Measurements from ENCODE around the gene HIGD1B.

HIGD1B gene

DNA sequence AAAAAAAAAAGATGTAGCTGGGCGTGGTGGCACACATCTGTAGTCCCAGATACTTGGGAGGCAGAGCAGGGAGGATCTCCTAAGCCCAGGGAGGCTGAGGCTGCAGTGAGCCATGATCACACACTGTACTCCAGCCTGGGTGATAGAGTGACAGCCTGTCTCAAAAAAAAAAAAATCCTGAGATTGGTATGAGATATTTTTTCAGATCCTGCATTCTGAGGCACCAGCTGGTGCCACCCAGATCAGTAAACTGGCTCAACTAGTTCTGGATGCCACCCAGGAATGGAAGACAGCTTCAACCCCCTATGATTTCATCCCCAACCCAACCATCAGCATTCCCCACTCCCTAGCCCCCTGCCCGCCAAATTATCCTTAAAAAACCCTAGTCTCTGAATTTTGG is 10.5 kb upstream of the HIGD1B start:
- no peak for DNase-seq (ENCODE audit: low spot score)

DNA sequence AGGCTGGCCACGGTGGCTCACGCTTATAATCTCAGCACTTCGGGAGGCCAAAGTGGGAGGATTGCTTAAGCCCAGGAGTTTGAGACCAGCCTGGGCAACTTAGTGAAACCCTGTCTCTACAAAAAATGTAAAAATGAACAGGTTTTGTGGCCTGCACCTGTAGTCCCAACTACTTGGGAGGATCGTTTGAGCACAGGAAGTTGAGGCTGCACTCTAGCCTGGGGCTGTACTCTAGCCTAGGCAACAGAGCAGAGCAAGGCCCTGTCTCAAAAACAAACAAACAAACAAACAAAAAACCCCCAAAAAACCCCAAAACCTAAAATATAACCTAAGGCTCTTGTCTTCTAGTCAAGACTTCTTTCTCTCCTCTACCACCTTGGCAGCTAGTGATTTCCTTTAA is 7.4 kb upstream of the HIGD1B start:
- no peak for DNase-seq (ENCODE audit: low spot score)

DNA sequence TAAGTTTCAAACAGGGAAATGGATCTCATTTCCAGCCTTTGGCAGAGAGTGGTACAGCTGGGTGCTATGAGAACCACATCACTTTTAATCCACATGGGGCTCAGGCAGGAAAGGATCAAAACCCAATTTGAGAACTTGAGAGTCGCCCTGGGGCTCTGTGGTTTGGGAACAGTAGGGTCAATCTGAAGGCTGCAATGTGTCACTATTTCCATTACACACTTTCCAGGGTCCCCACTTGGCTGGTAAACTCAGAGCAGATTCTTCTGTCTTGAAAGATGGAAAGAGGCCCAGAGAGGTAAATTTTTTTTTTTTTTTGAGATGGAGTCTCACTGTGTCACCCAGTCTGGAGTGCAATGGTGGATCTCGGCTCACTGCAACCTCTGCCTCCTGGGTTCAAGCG is 6.7 kb upstream of the HIGD1B start:
- DNase-seq (ENCODE audit: low spot score) = no peak

DNA sequence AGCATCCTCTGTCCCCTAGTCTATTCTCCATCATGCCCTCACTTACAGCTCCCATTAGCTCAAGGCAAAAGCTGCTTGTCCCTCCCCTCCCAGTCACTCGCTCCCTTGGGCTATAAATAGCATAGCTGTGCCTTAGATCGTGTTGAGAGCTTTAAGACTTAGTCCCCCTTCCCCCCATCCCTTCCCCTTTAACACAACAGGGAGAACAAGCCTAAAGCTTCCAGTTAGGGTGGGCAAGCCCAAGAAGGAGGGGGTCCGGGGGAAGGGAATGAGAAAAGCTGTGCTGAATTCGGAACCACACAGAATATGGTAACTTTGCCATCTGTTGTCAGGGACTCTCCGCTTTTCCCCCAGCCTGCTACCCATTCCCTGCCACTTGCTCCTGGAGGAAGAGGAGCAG is 4.9 kb upstream of the HIGD1B start:
- DNase-seq (ENCODE audit: low spot score) = no peak

DNA sequence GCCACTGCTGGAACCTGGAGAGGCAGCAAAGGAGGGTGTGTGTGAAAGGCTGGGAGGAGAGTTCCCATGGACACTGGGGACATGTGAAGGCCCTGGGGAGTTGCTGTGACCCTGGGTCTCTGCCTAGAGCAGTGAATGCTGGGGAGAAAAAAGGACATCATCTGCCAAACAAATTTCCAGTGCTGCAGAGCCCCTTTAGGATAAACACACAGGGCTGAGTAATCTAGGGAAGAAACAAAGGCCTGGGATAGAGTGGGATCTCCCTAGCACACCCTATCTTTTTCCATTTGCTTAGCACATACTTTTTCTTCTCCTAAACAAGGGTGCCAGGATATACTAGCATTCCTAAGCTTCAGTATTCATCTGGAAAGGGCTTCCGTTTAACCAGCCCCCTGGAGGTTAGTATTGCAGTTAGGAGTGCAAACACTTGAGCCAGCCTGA is 3.3 kb upstream of the HIGD1B start:
- DNase-seq (ENCODE audit: low spot score) = no peak

DNA sequence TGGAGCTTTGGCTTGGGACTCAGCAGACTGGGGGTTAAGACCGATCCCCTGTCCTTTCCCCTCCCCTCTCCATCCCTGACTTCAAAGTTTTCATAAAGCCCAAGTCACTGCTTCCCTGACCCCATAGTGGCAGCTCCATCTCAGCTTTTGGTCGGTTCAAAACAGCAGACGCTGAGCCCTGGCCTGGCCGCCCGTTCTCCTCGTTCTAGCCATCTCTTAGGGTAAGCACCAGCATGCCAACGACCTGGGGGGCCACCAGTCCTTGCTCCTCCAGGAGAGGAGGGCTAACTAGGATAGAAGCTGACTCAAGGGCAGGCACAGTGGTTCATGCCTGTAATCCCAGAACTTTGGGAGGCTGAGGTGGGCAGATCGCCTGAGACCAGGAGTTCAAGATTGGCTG is 1.5 kb upstream of the HIGD1B start:
- no peak for DNase-seq (ENCODE audit: low spot score)

DNA sequence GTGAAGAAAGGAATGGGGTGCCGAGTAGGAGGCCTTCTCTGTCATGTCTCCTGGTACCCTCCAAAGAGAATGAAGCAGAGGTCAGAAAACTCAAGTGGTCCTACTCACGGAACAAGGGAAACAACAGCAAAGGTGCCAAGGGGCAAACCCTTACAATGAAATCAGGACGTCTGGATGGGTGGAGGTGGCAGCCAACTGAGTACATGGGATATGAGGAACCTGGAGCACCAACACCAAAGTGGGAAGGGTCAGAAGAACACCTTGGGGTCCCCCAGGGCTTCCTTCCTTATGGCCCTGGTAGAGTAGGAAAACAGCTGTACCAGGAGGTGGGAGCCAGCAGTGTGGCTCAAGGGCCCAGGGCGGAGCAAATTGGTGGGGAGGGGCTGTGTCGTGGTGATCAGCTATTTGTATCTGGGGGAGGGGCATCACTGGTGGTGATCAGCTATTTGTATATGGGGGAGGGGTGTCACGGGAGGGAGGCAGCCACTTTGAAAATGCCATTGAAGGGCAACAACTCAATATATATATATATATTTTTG is 643 bp downstream of the HIGD1B start:
- DNase-seq (ENCODE audit: low spot score) = no peak

DNA sequence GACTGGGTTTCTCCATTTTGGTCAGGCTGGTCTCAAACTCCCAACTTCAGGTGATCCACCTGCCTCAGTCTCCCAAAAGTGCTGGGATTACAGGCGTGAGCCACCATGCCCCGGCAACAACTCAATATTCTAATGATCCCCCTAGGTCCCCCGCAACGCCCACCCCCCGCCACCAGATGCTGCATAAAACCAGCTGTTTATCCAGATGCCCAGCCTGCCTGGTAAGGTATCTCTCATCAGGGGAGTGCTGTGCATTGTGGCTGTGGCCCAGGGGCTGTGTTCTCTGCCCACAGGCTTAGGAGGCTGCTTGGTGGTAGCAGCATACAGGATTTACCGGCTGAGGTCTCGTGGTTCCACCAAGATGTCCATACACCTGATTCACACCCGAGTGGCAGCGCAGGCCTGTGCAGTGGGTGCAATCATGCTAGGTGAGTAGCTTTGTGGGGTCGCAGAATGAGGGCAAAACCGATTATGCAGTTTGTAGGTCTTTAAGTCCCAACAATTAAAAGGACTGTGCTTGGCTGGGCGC is 1.3 kb downstream of the HIGD1B start:
- no peak for DNase-seq (ENCODE audit: low spot score)

DNA sequence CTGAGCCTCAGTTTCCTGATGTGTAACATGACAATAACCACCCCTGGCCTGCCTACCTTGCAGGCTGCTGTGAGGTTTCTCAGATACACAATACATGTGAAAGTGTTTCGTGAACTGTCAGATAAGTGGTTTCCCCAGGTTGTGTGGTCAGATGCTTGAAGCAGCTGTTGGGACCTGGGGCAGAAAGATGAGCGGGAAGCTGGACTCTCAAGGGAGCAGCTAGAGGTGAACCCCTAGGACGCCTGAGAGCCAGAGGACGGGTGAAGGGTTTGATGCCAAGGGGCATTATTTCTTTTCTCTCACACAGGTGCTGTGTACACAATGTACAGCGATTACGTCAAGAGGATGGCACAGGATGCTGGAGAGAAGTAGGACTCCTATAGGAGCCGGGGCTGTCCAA is 2.3 kb downstream of the HIGD1B start:
- no peak for DNase-seq (ENCODE audit: low spot score)

DNA sequence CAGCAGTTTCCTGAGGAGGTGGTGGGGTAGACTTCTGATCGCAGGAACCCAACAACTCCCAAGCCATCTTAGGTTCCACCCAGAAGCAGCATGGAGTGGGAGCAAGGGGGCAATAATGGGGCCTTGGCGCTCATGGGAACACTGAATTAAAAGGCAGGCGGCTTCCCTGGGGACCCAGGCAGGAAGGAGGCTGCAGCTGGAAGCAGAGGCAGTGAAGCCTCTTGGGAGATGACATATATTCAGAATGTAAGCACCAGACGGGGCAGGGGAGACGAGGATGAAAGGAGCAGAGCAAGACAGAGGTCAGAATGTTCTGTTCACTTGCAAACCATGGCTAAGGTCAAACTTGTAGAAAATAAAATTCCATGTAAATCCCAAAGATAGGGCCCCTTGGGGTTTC is 2.9 kb downstream of the HIGD1B start:
- DNase-seq (ENCODE audit: low spot score) = no peak

DNA sequence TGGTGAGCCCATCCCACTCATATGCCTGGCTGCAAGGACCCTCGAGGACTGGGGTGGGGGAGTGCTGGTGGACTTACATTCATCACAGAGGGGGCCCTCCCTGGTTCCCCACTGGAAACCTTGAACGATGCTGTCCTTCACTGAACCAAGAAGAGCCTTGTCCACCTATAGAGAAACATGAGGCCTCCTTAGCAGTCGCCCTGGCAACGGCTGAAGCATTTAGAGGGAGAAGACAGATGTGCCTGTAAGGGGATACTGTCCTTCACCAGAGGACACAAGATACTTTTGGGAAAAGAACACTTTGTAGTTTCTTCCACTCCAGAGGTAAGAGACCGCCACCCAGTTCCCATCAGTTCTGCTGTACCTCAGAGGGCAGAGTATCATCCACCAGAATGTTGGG is 6.5 kb downstream of the HIGD1B start:
- no peak for DNase-seq (ENCODE audit: low spot score)

DNA sequence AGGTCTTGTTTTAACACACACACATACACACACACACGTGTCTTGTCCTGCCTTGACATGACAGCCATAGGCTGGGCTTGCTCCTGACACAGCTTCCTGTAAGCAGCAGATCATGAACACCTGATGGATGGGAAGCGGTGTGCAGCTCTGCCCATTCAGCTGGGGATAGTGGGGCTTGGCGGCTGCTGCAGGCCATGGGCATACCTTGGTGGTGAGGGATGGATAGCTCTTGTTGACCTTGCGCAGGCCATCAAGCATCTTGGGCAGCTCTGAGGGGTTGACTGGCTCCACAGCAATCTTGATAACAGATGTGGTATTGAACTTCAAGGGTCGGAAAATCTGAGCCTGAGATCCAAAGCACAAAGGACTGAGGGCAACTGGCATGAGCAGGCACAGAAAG is 12.0 kb downstream of the HIGD1B start:
- DNase-seq (ENCODE audit: low spot score) = no peak

DNA sequence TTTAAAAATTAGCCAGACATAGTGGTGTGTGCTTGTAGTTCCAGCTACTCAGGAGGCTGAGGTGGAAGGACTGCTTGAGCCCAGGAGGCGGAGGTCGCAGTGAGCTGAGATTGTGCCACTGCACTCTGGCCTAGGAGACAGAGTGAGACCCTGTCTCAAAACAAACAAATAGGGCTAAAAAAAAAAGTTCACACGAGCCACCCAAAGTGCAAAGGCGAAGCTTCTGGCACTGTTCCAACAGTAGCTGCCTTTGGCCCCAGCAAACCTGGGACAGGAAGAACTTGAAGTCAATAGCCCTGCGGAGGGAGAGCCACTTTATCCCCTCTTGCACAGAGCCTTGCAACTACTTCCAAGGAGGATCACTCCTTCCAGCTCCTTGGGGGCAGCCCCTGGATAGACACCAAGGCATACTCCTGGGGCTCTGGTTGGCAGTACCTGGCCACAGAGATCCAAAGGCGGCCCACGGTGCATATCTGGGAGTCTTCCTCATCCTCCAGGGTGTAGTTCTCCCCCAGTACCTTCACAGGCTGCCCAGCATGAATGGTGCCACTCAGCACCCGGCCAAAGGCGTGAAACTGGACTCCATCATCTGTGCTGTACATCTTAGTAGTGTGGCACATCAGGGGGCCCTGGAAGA is 14.7 kb downstream of the HIGD1B start:
- DNase-seq (ENCODE audit: low spot score) = no peak

DNA sequence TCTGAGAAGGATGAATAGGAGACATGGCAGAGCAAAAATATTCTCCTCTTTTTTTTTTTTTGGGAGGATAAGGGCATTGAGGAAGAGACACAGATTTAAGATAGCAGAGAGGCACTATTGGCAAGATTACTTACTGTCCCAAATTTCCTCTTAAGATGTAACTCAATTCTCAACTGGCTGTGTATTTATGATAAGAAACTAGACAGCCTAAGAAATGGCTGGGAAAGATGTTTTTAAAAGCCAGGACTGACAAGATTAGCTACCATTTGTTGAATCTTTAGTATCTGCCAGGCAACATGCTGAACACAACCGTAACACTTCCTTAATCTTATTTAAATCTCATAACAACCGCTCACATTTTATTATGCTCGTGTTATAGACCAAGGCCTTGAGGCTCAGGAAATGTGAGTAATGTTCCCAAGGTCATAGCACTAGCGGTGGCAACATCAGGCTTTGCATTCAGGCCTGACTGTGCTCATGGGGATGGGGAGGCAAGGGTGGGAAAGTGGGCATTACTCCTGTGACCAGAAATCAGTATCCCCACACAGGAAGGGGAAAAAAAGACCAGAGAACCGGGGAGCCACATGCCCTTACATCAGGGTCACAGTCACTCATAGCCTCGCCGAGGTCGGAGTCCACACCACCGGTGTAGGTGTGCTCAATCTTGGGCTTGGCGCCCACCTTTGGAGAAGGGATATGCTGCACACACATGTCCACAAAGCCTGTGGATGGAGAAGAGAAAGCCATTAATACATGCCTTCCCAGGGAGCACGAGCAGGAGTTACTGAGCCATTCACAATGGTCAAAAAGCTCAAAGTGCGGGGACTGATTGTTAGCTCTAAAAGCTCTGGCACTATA is 15.6 kb downstream of the HIGD1B start:
- no peak for DNase-seq (ENCODE audit: low spot score)

DNA sequence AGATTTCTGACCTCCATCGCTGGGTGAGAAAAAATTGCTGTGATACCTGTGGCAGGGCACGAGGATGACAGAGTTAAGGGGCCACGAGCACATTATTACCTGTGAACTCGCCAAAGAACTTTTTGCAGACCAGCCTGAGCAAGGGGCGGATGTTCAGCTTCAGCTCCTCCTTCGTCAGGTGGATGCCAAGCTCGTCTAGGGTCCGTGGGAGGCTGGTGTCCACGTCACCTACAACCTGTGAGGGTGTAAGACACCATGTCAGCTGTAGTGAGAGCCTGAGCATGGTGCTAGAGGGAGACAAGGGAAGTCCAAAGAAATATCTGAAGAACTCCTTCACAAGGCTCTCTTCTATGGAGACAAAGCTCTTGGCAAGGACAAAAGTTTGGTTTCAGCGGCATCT is 17.1 kb downstream of the HIGD1B start:
- no peak for DNase-seq (ENCODE audit: low spot score)

DNA sequence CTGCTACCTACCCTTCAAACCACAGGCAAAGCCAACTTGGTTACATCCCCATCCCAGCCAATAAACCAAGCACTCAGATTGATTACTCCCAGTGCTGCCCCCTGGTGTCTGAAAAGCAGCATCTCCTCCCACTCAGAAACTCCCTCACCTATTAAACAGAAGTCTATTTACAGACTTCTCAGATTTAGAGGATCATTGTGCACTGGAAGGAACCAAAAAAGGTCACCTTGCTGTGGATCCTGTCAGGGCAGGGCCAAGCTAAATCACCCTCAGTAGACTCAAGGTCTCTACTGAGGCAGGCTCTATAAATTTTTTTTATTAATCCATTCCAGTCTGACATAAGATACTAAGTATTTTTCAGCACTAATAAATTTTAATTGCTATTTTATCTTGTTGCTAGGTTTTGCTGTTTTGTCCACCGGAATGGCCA is 17.6 kb downstream of the HIGD1B start:
- DNase-seq (ENCODE audit: low spot score) = peak; percentile 70

DNA sequence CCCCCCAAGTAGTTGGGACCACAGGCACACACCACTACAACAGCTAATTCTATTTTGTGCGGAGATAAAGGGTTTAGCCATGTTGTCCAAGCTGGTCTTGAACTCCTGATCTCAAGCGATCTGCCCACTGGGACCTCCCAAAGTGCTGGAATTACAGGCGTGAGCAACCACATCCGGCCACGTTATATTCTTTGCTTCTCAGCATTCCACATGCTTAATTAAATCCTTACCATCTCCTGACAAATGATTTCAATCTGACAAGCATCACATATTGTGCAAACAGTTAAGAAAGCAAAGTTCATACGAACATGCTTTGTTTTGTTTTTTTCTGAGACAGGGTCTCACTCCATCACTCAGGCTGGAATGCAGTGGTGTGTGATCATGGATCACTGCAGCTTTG is 18.2 kb downstream of the HIGD1B start:
- DNase-seq (ENCODE audit: low spot score) = no peak

DNA sequence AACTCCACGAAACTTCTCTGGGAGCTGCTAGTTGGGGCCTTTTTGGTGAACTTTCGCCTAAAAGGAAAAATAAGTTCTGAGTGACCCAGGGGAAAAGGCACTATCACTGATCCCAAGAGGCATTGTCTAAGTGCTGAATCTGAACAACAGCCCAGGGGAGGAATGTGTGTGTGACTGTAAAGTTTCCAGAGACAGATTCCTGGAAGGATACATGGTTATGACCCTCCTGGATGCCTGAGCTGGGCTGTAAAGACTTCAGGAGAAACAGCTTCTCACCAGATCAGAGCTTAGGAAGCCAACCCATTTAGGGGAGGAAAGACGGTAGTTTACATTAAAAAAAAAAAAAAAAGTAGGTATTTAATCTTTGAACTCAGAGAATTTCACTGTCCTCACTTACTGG is 20.2 kb downstream of the HIGD1B start:
- DNase-seq (ENCODE audit: low spot score) = no peak

DNA sequence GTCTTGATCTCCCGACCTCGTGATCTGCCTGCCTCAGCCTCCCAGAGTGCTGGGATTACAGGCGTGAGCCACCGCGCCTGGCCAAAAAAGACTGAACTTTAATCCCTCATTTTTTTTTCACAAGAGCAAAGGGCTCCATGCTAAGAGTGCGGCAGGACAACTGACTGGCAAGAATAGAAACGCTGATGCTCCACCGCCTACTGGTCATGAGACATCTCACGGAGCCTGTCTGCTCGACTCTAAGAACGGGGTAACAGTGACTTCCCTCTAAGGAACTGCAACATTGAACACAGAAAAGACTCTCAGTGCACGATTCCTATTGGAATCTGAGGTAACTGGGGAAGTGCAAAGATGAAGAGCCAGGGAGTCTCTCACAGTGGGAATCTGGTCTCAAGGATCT is 23.9 kb downstream of the HIGD1B start:
- DNase-seq (ENCODE audit: low spot score) = no peak

DNA sequence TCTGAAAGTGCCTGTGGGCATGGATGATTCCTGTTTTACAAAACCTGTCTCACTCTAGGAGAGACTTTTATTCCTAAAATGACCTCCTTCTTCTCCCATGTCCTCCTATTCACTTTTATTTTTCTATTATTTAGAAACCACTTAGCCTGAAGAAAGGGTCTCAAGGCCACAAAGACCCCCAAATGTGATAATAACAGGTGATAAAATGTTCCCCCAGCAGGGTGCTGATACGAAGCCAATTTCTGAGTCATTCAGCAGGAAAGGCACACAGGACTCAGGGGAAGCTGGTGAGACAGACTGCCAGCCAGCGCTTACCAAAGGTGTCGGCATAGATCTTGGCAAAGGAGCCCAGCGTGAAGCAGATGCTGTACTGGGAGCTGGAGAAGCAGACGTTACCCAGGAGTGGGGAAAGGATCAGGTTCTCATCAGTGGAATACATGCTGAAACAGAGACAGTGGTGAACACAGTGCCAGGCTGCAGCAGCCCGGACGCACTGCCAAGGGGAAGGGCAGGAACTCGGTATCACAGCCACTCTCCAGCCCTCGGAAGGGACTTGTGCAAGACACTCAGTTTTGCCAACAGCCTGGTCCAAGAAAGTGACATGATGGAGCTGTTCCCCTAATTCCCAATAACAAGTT is 24.6 kb downstream of the HIGD1B start:
- DNase-seq (ENCODE audit: low spot score) = no peak

DNA sequence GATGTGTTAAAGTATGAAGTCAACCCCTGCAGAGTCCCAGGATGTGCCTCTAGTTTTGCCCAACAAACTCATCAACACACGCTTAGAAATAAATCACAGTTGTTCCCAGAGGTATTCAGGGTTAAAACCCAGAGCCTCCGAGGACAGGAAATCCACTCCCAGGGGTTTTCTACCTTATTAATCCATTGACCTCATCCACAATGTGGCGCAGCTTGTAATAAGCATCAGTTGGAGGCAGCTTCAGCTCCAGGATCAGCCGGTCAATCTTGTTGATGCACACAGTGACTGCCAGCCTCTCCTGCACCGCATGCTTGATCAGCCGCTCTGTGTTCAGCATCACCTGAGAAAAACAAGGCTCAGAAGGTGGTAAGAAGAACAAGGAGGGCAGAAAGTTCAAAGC is 28.1 kb downstream of the HIGD1B start:
- DNase-seq (ENCODE audit: low spot score) = no peak

DNA sequence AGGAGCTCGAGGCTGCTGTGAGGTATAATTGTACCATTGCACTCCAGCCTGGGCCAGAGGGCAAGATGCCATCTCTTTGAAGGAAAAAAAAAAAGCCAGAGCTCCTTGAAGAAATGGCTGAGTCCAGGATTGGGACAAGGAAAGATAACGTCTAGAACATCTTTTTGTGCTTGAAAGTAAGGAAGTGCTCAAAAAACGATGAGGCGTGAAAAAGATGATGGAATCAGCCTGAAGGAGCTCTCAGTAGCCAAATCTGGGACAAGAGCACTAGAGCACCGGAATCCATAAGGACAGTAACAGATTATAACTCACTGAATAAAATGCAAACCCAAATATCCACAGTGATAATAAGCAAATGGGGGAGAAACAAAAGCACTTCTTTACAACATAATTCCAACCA is 29.4 kb downstream of the HIGD1B start:
- DNase-seq (ENCODE audit: low spot score) = no peak

Measured in left forelimb (tissue), 1 donor.